H1 (cell line): ENCODE results near the gene C1orf174. TPM values are rescaled to one million over a fixed set of nuclear protein-coding genes. Genes with fewer than 3 reads are reported as not detected.

Source experiments
- CTCF ChIA-PET: fragments of 300-600 bp; sonication (Branson Sonifier 250); formaldehyde crosslinking; loops from one replicate; lab custom pipeline; 2021; ENCODE audit not compliant: partially characterized antibody; lab: Charles Lee
- POLR2A ChIA-PET: fragments of 300-600 bp; sonication (Branson Sonifier 250); formaldehyde crosslinking; loops from one replicate; lab custom pipeline; 2021; ENCODE audit warnings: inconsistent platforms; ENCODE audit not compliant: partially characterized antibody; lab: Charles Lee
- DNase-seq, 2 experiments: peaks; one replicate each; pipeline versions ENCODE4 v3.0.0 to v3.0.0-alpha.2; 2010 to 2022; ENCODE audit warnings: low spot score in 2 of 2, low read depth in 1 of 2, mixed read lengths in 1 of 2
- FAIRE-seq: peaks from 2 replicates; lab custom pipeline; 2011; peaks lifted over from hg19 to GRCh38; lab: Jason Lieb, UNC
- H2AFZ ChIP-seq: 2 replicates; pipeline ENCODE4 v1.8.1; 2012; ENCODE audit warnings: low read length, inconsistent platforms
- H2AK5ac ChIP-seq: 2 replicates; pipeline ENCODE4 v1.6.1; 2013; ENCODE audit warnings: low read depth, low read length
- H2BK120ac ChIP-seq: replicated peaks from 2 replicates; pipeline ENCODE3; 2013; ENCODE audit warnings: low read depth, low read length, inconsistent platforms
- H2BK12ac ChIP-seq: 2 replicates; pipeline ENCODE4 v1.6.1; 2013; ENCODE audit warnings: low read depth, low read length
- H2BK15ac ChIP-seq: 2 replicates; pipeline ENCODE4 v1.6.1; 2013; ENCODE audit warnings: low read length
- H2BK20ac ChIP-seq: 2 replicates; pipeline ENCODE4 v1.6.1; 2013; ENCODE audit warnings: low read length
- H2BK5ac ChIP-seq: 2 replicates; pipeline ENCODE4 v1.6.1; 2013; ENCODE audit warnings: low read depth, low read length
- H3K14ac ChIP-seq: 2 replicates; pipeline ENCODE4 v1.6.1; 2013; ENCODE audit warnings: inconsistent platforms; ENCODE audit not compliant: insufficient read length
- H3K18ac ChIP-seq: 2 replicates; pipeline ENCODE4 v1.6.1; 2013; ENCODE audit warnings: low read length; ENCODE audit errors: extremely low read depth
- H3K23ac ChIP-seq: 2 replicates; pipeline ENCODE4 v1.6.1; 2013; ENCODE audit warnings: inconsistent platforms; ENCODE audit not compliant: insufficient read length
- H3K23me2 ChIP-seq: 2 replicates; pipeline ENCODE4 v1.6.1; 2013; ENCODE audit warnings: low read depth, low read length
- H3K27ac ChIP-seq: 2 replicates; pipeline ENCODE4 v1.6.1; 2011; ENCODE audit warnings: low read depth, low read length, inconsistent platforms
- H3K27me3 ChIP-seq, 4 experiments: replicated peaks in 1 of 4; 1 replicate in 1 of 4; 2 replicates in 3 of 4; pipeline versions ENCODE4 v1.6.1 to v1.8.1; 2011 to 2013; ENCODE audit warnings: low read length in 3 of 4, mild to moderate bottlenecking in 3 of 4, inconsistent platforms in 2 of 4, mixed read lengths in 2 of 4, moderate library complexity in 1 of 4; ENCODE audit not compliant: control insufficient read depth in 3 of 4, insufficient read depth in 3 of 4; ENCODE audit errors: extremely low read depth in 1 of 4
- H3K36me3 ChIP-seq, 4 experiments: 2 replicates each; pipeline versions ENCODE4 v1.6.1 to v1.8.1; 2011 to 2013; ENCODE audit warnings: mild to moderate bottlenecking in 4 of 4, low read length in 3 of 4, moderate library complexity in 2 of 4, control low read depth in 1 of 4, inconsistent platforms in 1 of 4; ENCODE audit not compliant: insufficient read depth in 4 of 4, control insufficient read depth in 2 of 4
- H3K4ac ChIP-seq: replicated peaks from 2 replicates; pipeline ENCODE3; 2013; ENCODE audit warnings: low read length, low read depth, mixed read lengths, inconsistent platforms; ENCODE audit not compliant: insufficient read length
- H3K4me1 ChIP-seq, 4 experiments: replicated peaks in 1 of 4; 1 replicate in 1 of 4; 2 replicates in 3 of 4; pipeline versions ENCODE4 v1.6.1 to v1.8.1; 2011 to 2013; ENCODE audit warnings: low read length in 3 of 4, inconsistent platforms in 2 of 4, mixed read lengths in 1 of 4; ENCODE audit not compliant: insufficient read depth in 4 of 4, control insufficient read depth in 3 of 4
- H3K4me2 ChIP-seq, 2 experiments: 2 replicates each; pipeline versions ENCODE4 v1.6.1 to v1.8.1; 2011 to 2013; ENCODE audit warnings: low read depth in 2 of 2, low read length in 2 of 2, control low read depth in 1 of 2, inconsistent platforms in 1 of 2, mild to moderate bottlenecking in 1 of 2; ENCODE audit not compliant: insufficient read depth in 1 of 2
- H3K4me3 ChIP-seq, 4 experiments: fragments of 200-600, 300-600 bp in 1 of 4; sonication (generic), shearing (Covaris generic), sonication (Bioruptor Twin) in 1 of 4; 2 replicates each; pipeline versions ENCODE4 v1.5.1 to v1.8.1; 2011 to 2016; ENCODE audit warnings: low read length in 4 of 4, low read depth in 3 of 4, control low read depth in 2 of 4, inconsistent platforms in 2 of 4, mild to moderate bottlenecking in 2 of 4, mixed read lengths in 1 of 4, moderate library complexity in 1 of 4; ENCODE audit not compliant: insufficient read depth in 2 of 4; ENCODE audit errors: extremely low read depth in 1 of 4
- H3K56ac ChIP-seq: replicated peaks from 2 replicates; pipeline ENCODE3; 2013; ENCODE audit warnings: low read depth, mild to moderate bottlenecking, mixed read lengths, low read length, inconsistent platforms; ENCODE audit not compliant: insufficient read length
- H3K79me1 ChIP-seq: 2 replicates; pipeline ENCODE4 v1.6.1; 2013; ENCODE audit warnings: low read depth, low read length, control low read depth
- H3K79me2 ChIP-seq, 2 experiments: 2 replicates each; pipeline versions ENCODE4 v1.6.1 to v1.8.1; 2012 to 2013; ENCODE audit warnings: low read length in 2 of 2, mild to moderate bottlenecking in 2 of 2, inconsistent platforms in 1 of 2; ENCODE audit not compliant: insufficient read depth in 2 of 2, control insufficient read depth in 1 of 2
- H3K9ac ChIP-seq, 4 experiments: replicated peaks in 1 of 4; 1 replicate in 1 of 4; 2 replicates in 3 of 4; pipeline versions ENCODE4 v1.6.1 to v1.8.1; 2011 to 2013; ENCODE audit warnings: low read depth in 3 of 4, low read length in 3 of 4, control low read depth in 2 of 4, mild to moderate bottlenecking in 2 of 4, moderate library complexity in 2 of 4, inconsistent platforms in 1 of 4; ENCODE audit errors: extremely low read depth in 1 of 4
- H3K9me3 ChIP-seq, 2 experiments: 2 replicates each; pipeline versions ENCODE4 v1.6.1 to v1.8.1; 2012 to 2013; ENCODE audit warnings: mild to moderate bottlenecking in 2 of 2, moderate library complexity in 2 of 2, control low read depth in 1 of 2, inconsistent platforms in 1 of 2, low read depth in 1 of 2, low read length in 1 of 2, mixed read lengths in 1 of 2; ENCODE audit not compliant: insufficient read depth in 2 of 2
- H4K20me1 ChIP-seq, 2 experiments: replicated peaks in 1 of 2; 2 replicates each; pipeline versions ENCODE3 to v1.8.1; 2011 to 2013; ENCODE audit warnings: inconsistent platforms in 2 of 2, low read length in 2 of 2, mild to moderate bottlenecking in 1 of 2; ENCODE audit not compliant: insufficient read depth in 2 of 2, control insufficient read depth in 1 of 2
- H4K5ac ChIP-seq: 2 replicates; pipeline ENCODE4 v1.6.1; 2013; ENCODE audit warnings: low read length, low read depth, mixed read lengths, inconsistent platforms; ENCODE audit not compliant: insufficient read length
- H4K8ac ChIP-seq: 2 replicates; pipeline ENCODE4 v1.8.0; 2013; ENCODE audit warnings: mild to moderate bottlenecking, moderate library complexity, low read length, inconsistent platforms; ENCODE audit not compliant: insufficient read depth; ENCODE audit errors: extremely low read depth
- H4K91ac ChIP-seq: replicated peaks from 2 replicates; pipeline ENCODE3; 2013; ENCODE audit warnings: low read length, mixed read lengths, inconsistent platforms; ENCODE audit not compliant: insufficient read length
- ASH2L ChIP-seq: fragments of 200-600, 300-600 bp; sonication (generic); IDR thresholded peaks from one replicate; pipeline ENCODE4 v1.7.1; 2017; ENCODE audit warnings: low read length
- CBX8 ChIP-seq: fragments of 300-800, 300-1000 bp; sonication (generic); IDR thresholded peaks from 2 replicates; pipeline ENCODE4 v1.7.1; 2016; ENCODE audit warnings: low read depth, low read length, borderline replicate concordance
- KDM4A ChIP-seq: IDR thresholded peaks from one replicate; pipeline ENCODE4 v1.7.1; 2012; ENCODE audit warnings: low read depth, mild to moderate bottlenecking, moderate library complexity, low read length, inconsistent platforms; ENCODE audit not compliant: severe bottlenecking
- SIRT6 ChIP-seq: IDR thresholded peaks from one replicate; pipeline ENCODE4 v1.7.1; 2012; ENCODE audit warnings: low read length, inconsistent platforms
- SP1 ChIP-seq: IDR thresholded peaks from 2 replicates; pipeline ENCODE4 v1.6.1; 2011; ENCODE audit warnings: low read depth, low read length
- WGBS, 2 experiments: shearing (Covaris generic) in 1 of 2; methylation state at CpG; one replicate each; pipeline versions ENCODE4 v1.1.6 to v1.1.7; 2013 to 2015; ENCODE audit warnings: low lambda C conversion rate in 2 of 2, mixed read lengths in 2 of 2, inconsistent platforms in 1 of 2, low coverage in 1 of 2, missing lambda C conversion rate in 1 of 2; ENCODE audit not compliant: insufficient replicate concordance in 2 of 2, insufficient coverage in 1 of 2, insufficient read length in 1 of 2; ENCODE audit errors: extremely low coverage in 1 of 2, missing lambda C conversion rate in 1 of 2; 5-methylcytosine and 5-hydroxymethylcytosine counted together
- polyA plus RNA-seq, 7 experiments: library from polyadenylated mRNA; depleted of rRNA in 3 of 7; stranded (reverse) in 5 of 7; unstranded in 2 of 7; fragments of >200 nt in 5 of 7; fragments of 200-250 nt in 2 of 7; gene quantifications; 1 replicate in 5 of 7; 2 replicates in 1 of 7; 4 replicates in 1 of 7; pipeline versions ENCODE4 v1.2.1 to v1.2.3, GENCODE V29; 2011 to 2013; ENCODE audit warnings: missing spikeins in 2 of 7, mixed read lengths in 2 of 7
- total RNA-seq: library from RNA; stranded (reverse); fragmentation: NEBNext Ultra II Directional; extraction: Animal tissue kit (Norgen Biotek cat#: 25700); gene quantifications from 2 replicates; pipeline ENCODE4 v1.2.1, GENCODE V29; 2021

Gene C1orf174
- total and polyA plus RNA-seq, 2 of the 8 experiments (the other 6 are each of a cell fraction or from before 2014, with no cell fraction given): 28.4 to 32.4 TPM

DNA sequence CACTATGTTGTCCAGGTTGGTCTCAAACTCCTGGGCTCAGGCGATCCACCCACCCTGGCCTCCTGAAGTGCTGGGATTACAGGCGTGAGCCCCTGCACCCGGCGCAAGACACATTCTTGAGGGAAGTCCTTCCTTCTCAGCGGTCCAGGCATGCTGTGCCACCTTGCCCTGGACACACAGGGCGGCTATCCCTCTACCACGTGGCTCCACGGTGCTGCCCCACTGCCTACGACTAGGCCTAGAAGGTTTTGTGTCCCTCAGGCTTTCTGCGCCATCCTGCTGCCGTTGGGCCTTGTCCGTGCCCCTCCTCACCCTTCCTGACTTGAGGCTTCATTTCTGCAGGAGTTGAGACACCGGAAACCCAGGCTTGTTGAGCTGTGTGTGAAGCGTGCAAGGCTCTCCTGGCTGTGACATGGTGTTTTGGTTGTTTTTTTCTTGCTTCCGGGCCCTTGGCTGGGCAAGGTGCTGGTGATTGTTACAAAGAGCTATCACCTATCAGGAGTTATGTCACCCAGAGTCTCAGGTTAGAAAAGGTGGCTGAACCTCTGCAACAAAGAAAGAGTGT, 13.9 kb downstream of the C1orf174 start:
- no peak overlapping the region for H2BK12ac ChIP-seq
- no peaks in the 10 kb centered on the region for H3K9me3 ChIP-seq
- no peak overlapping the region; the same call in 1 of the 2 replicates for H4K8ac ChIP-seq
- no peaks in the 10 kb centered on the region for H3K27me3 ChIP-seq
- POLR2A ChIA-PET: no interaction called here
- H2AK5ac ChIP-seq: no peak overlapping the region
- H3K4me3 ChIP-seq: no peak overlapping the region
- no peak overlapping the region for H2BK15ac ChIP-seq
- WGBS, 2 experiments: 90% methylated on average over 15 of the region's 15 CpGs; no CpG with 5 or more reads in 1 of the 2 experiments
- TF ChIP-seq ASH2L (no peak), SIRT6 (no peak), CBX8 (no peak), SP1 (no peak), KDM4A (no peak)
- TF ChIP-seq, all 59 proteins: peak for 0
- CTCF ChIA-PET: interaction anchor here (1.2 to 2.7 kb wide), 4 partner anchors 10 to 30 kb away, joined by 3 to 5 read pairs (median 4); partner anchors contain the start of genes CEP104 and DFFB
- FAIRE-seq: no peak
- Histone ChIP-seq H2BK5ac (no peak overlapping the region; the same call in 1 of the 2 replicates), H3K36me3 (peaks cover 13 to 18% (median 15%) of the 10 kb centered on the region in 4 experiments; a peak in 6 of 8 replicates), H3K9ac (no peak overlapping the region), H3K23me2 (no peaks in the 10 kb centered on the region), H3K79me2 (no peaks in the 10 kb centered on the region), H3K18ac (no peak overlapping the region), H3K27ac (no peak overlapping the region), H3K56ac (no peak overlapping the region), H4K91ac (no peak overlapping the region), H3K4me2 (no peak overlapping the region), H2AFZ (no peak overlapping the region), H3K79me1 (no peaks in the 10 kb centered on the region), H3K4me1 (no peaks in the 10 kb centered on the region), H4K5ac (no peak overlapping the region), H3K23ac (no peak overlapping the region), H3K14ac (no peak overlapping the region), H4K20me1 (peaks cover 2 to 3% of the 10 kb centered on the region in 2 experiments), H2BK120ac (no peak overlapping the region), H2BK20ac (no peak overlapping the region), H3K4ac (no peak overlapping the region)
- no peak for DNase-seq
